Activated gamma-delta T cell (primary cell): ENCODE results near the gene NFIB.

Source experiments
- DNase-seq: peaks from one replicate; lab custom pipeline; 2025; lab: John Stamatoyannopoulos, UW

Gene NFIB

DNA sequence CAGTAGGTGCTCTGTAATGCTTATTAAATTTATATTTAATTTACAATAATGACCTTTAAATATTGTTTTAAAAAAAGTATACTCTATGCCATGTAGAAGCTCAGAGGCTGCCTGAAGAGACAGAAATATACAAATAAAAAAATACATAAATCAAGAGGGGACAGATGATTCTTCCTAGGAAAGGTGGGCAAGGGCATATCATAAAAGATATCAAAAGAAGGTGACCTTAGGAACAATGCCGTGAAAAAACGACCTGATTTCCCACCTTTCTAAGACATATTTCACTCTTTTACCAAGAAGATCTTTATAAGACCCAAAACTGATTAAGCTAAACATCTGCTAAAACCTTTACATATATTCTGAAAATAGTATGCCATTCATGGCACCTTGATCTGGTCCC is 128.9 kb downstream of the NFIB start:
- no peak for DNase-seq

DNA sequence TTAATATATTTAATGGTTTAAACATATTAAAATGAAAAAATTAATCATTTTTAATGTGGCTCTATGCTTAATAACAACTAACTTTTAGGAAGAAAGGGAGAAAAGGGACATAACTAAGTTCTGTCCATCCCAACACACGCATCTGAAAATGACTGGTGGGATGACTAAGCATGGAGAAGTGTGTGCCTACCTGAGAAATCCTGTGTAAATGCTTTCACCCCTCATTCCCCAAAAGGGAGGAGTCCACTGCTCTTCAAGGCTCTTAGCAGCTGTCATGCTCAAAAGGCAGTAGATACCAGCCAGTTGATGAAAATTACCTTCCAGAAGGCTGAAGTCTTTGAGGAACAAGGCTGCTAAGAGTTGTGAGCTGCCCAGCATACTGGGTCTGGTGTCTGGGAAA is 130.9 kb downstream of the NFIB start:
- no peak for DNase-seq

DNA sequence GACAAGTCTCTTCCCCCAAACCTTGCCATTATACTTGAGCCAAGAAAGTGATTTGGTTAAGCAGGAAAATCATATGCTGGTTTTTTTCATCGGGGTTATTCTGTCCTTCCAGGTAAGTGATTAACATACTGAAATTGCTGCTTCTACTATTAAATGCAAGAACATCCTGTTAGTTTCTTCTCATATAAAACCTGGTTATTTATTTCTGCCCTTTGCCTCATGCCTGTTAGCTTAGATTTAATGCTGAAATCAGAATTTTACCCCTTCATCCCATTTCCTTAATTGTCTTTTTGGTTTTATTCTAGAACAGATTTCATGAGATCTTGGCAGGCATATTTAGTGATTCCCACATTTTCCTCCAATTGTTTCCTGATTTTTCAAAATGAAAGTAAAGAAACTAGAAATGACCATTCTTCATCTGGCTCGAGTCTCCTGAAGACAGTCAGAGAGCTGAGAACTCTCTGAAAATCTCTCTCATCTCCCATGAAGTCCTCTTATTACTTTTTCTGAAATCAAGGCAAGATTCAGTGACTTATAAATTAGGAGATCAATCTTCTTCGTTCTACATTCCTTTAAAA is 132.9 kb downstream of the NFIB start:
- no peak for DNase-seq

DNA sequence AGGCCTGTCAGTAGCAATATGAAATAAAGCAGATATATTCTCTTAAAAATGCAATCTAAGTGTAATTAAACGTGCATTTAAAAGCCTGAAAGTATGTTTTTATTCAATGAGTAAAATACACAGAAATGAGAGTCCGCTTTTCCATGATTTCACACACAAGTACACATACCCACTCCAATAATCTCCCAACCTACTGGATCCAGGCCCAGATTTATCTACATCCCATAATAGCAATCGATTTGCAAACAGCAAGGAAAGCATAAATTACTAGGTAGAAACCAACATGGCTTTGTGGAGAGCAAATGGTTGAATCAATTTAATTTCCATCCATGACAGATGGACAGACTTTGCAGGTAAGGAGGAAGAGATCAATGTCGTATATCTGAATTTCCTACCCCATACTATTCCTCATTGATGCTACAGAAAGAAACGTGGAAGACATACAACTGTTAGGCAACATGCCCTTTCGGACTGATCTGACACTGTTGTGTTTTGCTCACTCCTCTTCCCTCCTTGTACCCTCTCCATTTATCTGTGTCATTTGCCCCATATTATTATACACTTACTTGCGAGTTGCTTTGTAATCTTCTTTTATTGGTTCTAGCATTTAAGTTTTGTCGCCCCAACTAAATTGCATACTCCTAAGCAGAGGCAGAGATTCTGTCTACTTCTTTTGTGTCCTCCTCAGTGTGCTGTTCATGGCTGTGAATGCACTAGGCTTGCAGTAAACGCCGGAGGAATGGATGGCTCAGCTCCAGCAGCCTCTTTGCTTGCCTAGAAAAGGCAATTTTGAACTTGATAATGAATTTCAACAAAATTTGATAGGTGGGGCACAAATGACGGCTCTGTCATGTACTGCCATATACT is 133.6 kb downstream of the NFIB start:
- DNase-seq = no peak

DNA sequence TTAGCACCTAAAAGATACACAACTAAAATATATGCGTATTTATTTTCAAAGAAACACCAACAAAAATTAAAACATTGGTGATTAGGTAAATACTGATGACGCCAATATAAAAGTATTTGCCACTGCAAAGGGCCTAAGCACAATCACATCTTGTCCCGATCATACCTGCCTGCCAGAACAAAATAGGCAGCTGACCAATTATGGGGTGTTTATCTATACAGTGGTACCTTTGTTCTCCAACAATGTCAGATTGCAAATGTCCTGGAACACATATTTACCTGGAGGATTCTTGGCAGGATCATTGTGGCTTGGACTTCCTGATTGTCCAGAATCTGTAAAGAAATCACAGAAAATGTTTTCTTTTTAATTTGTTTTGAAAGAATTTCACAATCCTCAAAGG is 134.5 kb downstream of the NFIB start:
- no peak for DNase-seq

DNA sequence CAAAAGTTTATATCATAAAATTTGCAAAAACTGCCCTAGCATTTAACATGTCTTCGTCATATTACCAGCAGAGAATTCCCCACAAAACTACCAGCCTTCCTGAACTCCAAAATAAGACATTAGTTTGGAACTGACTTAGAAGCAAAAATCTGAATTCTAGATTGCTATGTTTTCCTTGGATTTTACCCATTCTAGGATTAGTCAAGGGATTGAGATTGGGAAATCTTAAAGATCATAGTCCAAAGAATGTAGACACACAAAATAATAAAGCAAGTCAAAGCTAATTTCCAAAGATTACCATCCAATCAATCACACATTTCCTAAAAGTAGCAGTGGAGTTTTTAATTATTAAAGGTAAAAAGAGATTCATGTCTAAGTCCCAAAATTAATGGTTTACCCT is 138.2 kb downstream of the NFIB start:
- DNase-seq = no peak

DNA sequence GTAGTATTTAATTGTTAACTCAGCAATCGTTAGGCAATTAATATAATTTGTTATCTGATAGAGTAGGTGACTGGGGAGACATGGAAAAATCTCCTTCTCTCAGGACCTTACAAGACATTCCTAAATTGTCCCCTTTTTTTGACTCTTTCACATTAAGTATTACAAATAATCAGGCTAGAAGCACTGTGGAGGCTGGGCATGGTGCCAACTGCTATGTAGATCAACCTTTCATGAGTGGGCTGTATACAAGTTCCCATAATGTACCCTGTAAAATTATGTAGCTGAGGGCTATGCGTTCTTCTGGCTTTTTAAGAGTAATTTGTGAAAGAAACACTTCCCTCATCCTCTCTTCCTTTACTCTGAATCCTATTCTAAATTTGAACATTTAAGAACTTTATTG is 140.2 kb downstream of the NFIB start:
- DNase-seq = no peak

DNA sequence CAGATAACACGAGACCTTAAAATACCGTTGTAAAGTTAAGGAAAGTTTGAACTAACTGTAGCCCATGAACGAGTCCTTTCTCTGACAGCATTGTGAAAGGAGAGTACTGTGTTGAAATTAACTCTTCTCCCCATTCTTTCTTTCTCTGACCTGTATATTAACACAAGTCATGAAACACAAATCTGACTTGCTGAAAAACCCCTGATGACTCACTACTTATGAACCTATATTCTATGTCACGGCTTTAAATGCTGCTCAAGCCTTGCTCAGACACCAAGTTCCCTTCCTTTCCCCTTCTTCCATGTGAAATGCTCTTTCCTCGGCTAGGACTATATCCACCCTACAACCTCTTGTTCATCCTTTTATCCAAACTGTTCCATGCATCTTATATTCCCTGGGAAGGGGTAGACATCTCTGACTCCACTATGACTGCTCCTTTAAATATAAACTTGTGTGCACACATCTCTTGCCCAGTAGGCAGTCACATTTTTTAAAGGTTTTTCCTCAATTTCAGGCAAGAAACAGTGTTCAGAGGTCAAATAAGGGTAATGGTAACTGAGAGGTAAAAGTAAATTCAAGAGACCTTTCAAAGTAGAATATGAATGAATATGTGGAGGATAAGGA is 142.9 kb downstream of the NFIB start:
- DNase-seq = no peak

DNA sequence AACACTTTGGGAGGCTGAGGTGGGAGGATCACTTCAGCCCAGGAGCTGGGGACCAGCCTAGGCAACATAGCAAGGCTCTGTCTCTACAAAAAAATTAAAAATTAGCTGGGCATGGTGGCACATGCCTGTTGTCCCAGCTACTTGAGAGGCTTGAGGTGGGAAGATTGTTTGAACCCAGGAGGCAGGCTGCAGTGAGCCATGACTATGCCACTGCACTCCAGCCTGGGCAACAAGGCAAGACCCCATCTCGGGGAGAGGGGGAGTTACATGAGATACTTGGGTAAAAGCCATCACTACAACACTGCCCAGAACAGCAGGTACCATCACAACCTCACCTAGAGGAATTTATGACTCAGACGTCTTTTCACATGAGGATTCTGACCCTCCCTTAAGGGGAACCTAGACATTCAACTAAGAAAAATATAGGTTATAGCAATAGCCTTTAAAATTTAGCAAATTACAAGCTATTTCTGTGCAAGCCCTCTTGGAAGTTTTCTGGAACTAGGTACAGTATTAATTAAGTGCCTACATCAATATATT is 143.5 kb downstream of the NFIB start:
- DNase-seq = no peak

DNA sequence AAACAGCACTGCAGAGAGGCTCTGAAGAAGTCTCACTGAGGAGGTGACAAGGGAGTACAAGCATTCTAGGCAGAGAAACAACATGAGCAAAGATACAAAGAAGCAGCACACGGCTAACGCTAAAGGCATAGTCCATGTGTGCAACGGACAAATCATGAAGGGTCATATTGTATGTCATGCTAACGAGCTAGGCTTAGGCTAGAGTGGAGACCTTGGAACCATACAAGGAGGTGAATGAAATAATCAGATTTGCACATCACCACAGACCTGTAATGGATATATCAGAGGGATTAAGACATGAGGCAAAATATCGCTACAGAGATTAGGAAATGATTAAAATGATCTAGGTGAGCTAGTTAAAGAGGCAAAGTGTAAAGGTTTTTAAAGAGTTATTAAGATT is 145.6 kb downstream of the NFIB start:
- no peak for DNase-seq

DNA sequence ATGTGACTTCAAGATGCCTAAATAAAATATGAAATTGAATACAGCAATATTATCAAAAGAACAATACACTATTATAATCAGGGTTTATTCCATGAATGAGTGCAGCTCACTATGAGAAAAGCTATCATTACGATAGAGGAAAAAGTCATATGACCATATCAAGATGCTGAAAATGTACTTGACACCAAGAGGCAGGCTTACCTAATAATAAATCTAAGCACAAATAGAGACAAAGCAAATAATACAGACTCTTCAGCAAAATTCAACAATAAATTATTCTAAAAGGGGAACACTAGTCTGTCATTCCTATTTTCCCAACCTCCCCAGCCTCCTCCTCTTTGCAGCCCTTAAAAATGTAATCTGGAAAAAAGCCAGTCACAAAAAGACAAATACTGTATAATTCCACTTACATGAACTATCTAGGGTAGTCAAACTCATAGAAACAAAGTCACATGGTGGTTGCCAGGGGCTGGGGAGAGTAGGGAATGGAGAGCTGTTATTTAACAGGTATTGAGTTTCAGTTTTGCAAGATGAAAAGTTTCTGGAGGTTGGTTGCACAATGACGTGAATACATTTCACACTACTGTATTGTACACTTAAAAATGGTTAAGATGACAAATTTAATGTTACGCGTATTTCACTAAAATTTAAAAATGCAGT is 148.4 kb downstream of the NFIB start:
- no peak for DNase-seq

DNA sequence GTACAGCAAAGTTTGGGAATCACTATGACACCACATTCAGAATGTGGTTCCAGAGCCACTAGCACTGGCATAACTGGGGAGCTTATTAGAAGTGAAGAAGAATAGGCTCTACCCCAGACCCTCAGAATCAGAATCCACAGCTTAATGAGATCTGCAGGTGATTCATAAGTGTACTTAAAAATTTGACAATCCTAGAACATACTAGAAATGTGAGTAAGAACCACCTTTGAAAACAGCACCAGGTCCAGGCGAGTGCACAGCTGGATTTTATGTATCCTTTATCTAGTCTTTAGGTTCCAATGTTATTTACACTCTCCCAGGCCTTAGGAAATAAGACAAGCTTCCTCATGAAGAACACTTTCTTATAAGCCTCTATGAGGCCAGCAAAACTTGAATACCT is 149.0 kb downstream of the NFIB start:
- no peak for DNase-seq

DNA sequence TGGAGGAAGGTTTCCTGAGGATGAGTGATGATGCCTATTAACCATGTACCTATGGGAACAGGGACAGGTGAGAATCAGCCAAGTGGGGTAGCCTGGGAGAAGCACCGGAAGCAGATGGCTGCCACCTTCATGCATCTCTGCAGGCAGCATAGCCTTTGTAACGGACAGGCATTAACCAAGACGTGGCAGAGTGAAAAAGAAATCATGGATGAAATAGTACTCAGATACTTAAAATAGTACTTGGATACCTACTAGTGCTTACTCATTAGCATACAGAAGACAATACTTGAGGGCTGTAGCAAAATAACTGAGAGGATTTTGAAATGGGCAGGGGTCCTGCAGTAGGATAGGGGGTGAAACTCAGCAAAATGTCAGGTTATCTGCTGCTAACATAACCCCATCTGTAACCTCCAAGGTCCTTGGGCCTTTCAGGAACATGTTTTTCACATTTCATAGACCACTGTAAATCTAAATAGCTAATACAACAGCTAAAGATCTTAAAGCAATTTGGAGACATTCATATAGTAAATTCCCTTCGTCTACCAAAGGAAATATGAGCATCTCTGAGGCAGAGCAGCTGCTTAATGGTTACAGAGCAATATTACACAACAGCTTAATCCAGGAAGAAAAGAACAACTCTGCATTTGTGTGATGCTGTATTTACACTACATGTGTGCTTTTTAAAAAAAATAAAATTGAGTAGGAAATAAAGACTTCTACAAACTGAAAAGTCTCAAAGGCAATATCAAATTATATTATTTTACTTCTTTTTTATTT is 154.3 kb downstream of the NFIB start:
- no peak for DNase-seq

DNA sequence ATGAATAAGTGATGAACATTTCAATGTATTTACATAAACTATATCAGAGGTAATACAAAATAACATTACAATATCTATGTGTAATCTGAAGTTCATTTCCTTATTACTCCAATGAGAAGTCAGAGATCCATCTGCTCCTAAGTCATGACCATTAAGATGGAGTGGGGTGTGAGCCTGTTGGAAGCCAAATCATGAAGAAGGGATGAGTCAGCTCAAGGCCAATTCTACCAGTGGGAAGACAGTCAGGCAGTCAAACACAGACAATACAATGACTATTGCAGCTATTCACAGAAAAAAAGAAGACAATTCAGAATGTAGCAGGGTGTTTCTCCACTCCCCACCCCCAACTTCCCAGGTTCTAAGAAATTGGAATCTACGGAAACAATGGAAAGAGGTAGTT is 155.0 kb downstream of the NFIB start:
- DNase-seq = no peak

DNA sequence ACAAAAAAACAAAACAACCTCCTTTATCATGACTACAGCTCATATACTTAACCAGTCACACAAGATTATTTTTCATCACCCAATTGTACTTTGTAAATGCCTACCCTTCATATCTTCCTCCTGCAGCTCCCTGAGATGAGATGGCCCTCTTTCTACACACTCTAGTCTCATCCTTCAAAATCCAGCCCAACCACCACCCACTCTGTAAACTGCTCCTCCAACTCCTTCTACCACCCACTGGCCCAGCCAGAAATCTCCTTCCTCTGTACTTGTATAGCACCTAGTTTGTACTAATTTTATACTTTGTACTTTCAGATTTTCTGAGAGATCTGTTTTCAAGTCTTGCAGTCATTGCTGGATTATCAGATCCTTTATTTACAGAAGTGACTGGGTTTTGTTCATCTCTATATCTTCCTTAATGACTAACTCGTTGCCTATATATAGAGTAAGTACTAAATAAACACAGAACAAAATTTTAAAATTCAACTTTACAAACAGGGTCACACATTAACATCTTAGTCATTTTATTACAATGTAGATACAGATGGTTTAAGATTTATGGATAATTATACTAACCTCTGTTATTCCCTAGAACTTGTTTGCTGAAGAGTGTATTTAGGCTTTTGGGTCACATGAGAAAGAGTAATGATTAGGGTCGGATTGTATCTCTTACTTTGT is 155.7 kb downstream of the NFIB start:
- no peak for DNase-seq

DNA sequence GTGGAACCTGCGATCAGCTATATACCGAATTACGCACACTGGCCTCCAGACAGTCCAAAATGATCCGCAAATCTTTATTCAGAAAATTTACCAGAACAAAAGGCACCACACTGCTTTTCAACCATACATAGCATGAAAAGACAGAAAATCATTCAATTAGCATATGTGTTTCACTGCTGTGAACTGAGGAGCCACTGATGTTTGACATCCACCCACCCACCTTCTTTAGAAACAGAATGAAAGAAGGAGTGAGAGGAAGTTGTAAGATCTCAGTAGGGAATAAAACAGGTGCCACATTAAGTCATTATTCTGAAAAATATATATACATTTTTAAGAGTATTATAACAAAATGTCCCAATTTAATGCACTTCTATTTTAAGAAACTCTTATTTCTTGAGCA is 156.8 kb downstream of the NFIB start:
- DNase-seq = no peak

DNA sequence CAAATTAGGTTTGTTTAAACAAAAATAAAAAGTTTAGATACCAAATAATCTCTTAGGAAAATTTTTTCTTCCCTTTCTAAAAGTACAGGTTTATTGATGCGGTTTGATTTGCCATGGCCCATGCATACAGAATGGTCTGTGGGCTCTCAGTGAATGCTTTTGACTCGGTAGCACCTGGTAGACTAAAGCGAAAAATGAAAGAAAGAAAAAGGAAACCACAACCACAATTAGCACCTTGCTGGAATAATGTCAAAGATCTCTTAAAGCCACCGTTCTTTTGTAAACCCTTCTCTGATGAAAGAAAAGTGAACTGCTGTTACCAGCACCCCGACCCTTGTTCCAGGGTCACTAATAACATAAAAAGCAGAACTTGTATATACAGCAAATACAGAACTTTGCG is 157.9 kb downstream of the NFIB start:
- DNase-seq = no peak

DNA sequence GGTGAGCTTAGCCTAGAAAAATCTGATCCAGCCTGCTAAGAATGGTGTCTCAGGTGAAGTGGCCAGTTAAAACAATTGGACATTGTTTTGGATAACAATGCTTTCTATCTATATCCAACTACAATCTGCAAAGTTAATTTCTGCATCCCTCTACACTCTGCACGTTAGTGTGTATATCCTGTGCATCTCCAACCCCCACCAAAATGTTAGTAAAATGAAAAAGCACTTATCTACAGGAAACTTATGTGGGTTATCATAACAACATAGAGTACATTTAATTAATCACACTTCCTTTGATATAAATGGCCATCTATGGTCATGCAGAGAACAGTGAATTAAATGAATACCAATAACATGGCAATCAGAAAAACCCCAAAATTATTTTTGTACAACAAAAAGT is 158.7 kb downstream of the NFIB start:
- no peak for DNase-seq

DNA sequence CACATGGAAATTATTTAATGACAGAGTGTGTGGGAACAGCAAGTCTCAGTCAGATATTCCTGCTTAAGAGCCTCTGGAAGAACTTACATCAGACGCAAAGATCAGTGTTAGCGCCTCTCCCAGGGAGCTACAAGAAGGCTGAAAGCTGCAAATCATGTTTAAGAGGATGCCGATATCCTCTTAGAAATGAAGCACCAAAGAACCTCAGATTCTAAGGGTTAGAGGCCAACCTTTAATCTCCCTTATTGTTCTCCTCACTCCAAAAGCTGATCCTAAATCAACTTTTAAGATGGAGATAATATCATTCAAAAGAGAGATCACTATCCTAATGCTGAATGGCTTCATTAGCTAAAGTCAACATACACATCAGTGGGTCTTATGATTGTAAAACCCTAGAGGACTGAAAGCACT is 160.6 kb downstream of the NFIB start:
- DNase-seq = no peak

DNA sequence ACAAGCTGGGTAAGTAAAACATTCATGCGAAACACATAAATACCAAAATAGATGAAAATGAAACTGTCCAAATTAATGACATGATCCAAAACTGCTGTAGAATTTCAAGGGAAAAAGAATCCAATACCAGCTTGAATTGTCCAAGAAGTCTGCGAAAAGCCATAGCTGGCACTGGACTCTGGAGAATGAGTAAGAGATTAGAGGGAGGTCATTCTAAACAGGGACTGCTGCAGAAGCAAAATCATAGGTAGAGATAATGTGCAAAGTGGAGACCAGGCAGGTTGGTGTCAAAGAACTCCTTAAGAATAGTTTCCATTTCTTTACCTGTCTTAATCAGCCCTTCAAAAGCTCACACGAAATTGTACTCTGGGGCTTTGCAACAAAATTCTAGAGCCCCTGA is 162.5 kb downstream of the NFIB start:
- no peak for DNase-seq

DNA sequence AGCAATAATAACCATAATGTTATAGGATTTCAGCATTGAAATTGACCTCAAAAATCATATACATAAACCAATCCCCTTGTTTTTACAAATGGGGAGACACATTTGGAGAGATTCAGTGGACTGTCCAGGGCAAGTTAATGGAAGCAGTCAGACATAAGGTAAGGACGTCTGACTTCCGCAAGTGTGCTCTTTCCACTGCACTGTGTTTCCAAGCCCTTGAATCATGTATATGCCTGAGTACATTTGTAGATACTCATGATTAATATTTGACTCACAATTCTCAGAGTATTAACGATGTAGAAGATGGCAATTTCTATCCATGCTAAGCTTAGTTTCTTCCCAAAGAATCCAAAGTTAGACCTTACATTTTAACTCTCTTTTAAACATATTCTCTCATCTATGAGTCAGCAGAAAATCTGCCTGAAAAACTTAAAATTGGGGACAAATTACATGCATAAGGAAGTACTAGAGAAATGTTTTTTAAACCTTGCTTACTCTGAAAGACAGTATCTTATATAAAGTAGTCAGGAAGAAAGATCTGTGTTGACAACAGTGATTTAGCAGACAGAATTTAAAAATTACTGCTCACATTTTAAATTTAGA is 165.3 kb downstream of the NFIB start:
- DNase-seq = no peak
